IMR-90 (cell line): Measurements from ENCODE around the gene ARID3C. TPM values are rescaled to one million over a fixed set of nuclear protein-coding genes. Genes with fewer than 3 reads are reported as not detected.

Experiments
- ATAC-seq: fragments of 200-7000 bp; cut with Tn5 transposase; 2 replicates; pipeline ENCODE4 v1.9.1; 2020; ENCODE audit warnings: low read depth, mild to moderate bottlenecking, moderate library complexity
- BruUV-seq: library from RNA; stranded (reverse); fragments of 400-500 nt; replicated peaks from 2 replicates; lab custom pipeline; 2021; lab: Mats Ljungman, UMichigan
- CTCF ChIA-PET: fragments of 300-600 bp; formaldehyde crosslinking; extraction: SDS; loops from one replicate; lab custom pipeline; 2021; ENCODE audit warnings: antibody characterized with exemption; lab: Yijun Ruan, JAX
- POLR2A ChIA-PET: fragments of 300-600 bp; sonication (Branson Sonifier 250); formaldehyde crosslinking; loops from one replicate; lab custom pipeline; 2022; ENCODE audit warnings: antibody characterized with exemption; ENCODE audit not compliant: unreplicated experiment; lab: Charles Lee
- DNase-seq: peaks from one replicate; pipeline ENCODE4 v3.0.0; 2013
- H2AFZ ChIP-seq: replicated peaks from 2 replicates; pipeline ENCODE3; 2013; ENCODE audit warnings: low read length, mild to moderate bottlenecking; ENCODE audit not compliant: poor library complexity
- H2AK5ac ChIP-seq: 2 replicates; pipeline ENCODE4 v1.6.1; 2013; ENCODE audit warnings: low read depth, low read length, inconsistent platforms
- H2AK9ac ChIP-seq: replicated peaks from 2 replicates; pipeline ENCODE3; 2013; ENCODE audit warnings: mild to moderate bottlenecking, low read depth, low read length, moderate library complexity; ENCODE audit not compliant: poor library complexity
- H2BK120ac ChIP-seq: 2 replicates; pipeline ENCODE4 v1.6.1; 2013; ENCODE audit warnings: low read depth, low read length, inconsistent platforms
- H2BK15ac ChIP-seq: 3 replicates; pipeline ENCODE4 v1.6.1; 2013; ENCODE audit warnings: low read depth, low read length, inconsistent platforms
- H2BK20ac ChIP-seq: 2 replicates; pipeline ENCODE4 v1.6.1; 2013; ENCODE audit warnings: low read depth, mild to moderate bottlenecking, inconsistent platforms, low read length, moderate library complexity
- H2BK5ac ChIP-seq: 2 replicates; pipeline ENCODE4 v1.6.1; 2013; ENCODE audit warnings: mild to moderate bottlenecking, low read depth, low read length, inconsistent platforms; ENCODE audit not compliant: poor library complexity, severe bottlenecking
- H3K14ac ChIP-seq: replicated peaks from 2 replicates; pipeline ENCODE4 v1.6.1; 2013; ENCODE audit warnings: low read depth, low read length, inconsistent platforms
- H3K18ac ChIP-seq: 2 replicates; pipeline ENCODE4 v1.6.1; 2013; ENCODE audit warnings: low read depth, low read length, control low read depth
- H3K23ac ChIP-seq: 2 replicates; pipeline ENCODE4 v1.6.1; 2013; ENCODE audit warnings: low read depth, low read length, inconsistent platforms
- H3K27ac ChIP-seq: 2 replicates; pipeline ENCODE4 v1.5.1; 2013; ENCODE audit warnings: mild to moderate bottlenecking, control low read depth, low read length; ENCODE audit not compliant: insufficient read depth
- H3K27me3 ChIP-seq: 2 replicates; pipeline ENCODE4 v1.6.1; 2013; ENCODE audit warnings: low read length; ENCODE audit not compliant: control insufficient read depth, insufficient read depth
- H3K36me3 ChIP-seq: 2 replicates; pipeline ENCODE4 v1.6.1; 2013; ENCODE audit warnings: low read length, mixed read lengths; ENCODE audit not compliant: control insufficient read depth, insufficient read depth
- H3K4ac ChIP-seq: 2 replicates; pipeline ENCODE4 v1.6.1; 2013; ENCODE audit warnings: low read depth, low read length, inconsistent platforms
- H3K4me1 ChIP-seq: 2 replicates; pipeline ENCODE4 v1.6.1; 2013; ENCODE audit warnings: low read length, mixed read lengths; ENCODE audit not compliant: control insufficient read depth, insufficient read depth
- H3K4me2 ChIP-seq: 2 replicates; pipeline ENCODE4 v1.6.1; 2013; ENCODE audit warnings: low read depth, mild to moderate bottlenecking, control low read depth, low read length, moderate library complexity
- H3K4me3 ChIP-seq: 2 replicates; pipeline ENCODE4 v1.5.1; 2013; ENCODE audit warnings: low read depth, mild to moderate bottlenecking, control low read depth, low read length, moderate library complexity; ENCODE audit not compliant: insufficient read depth
- H3K56ac ChIP-seq: 2 replicates; pipeline ENCODE4 v1.6.1; 2013; ENCODE audit warnings: low read length, inconsistent platforms; ENCODE audit not compliant: insufficient read depth; ENCODE audit errors: extremely low read depth
- H3K79me1 ChIP-seq, 2 experiments: 2 replicates each; pipeline ENCODE4 v1.6.1; 2013; ENCODE audit warnings: low read length in 2 of 2, inconsistent platforms in 1 of 2, low read depth in 1 of 2
- H3K9ac ChIP-seq: 2 replicates; pipeline ENCODE4 v1.6.1; 2013; ENCODE audit warnings: low read depth, low read length, control low read depth
- H3K9me1 ChIP-seq: 2 replicates; pipeline ENCODE4 v1.6.1; 2013; ENCODE audit warnings: low read length, inconsistent platforms; ENCODE audit not compliant: insufficient read depth
- H3K9me3 ChIP-seq: 2 replicates; pipeline ENCODE4 v1.6.1; 2013; ENCODE audit warnings: low read length; ENCODE audit not compliant: control insufficient read depth, insufficient read depth
- H4K20me1 ChIP-seq: 2 replicates; pipeline ENCODE4 v1.6.1; 2013; ENCODE audit warnings: low read length, inconsistent platforms; ENCODE audit not compliant: insufficient read depth
- H4K5ac ChIP-seq: 2 replicates; pipeline ENCODE4 v1.6.1; 2013; ENCODE audit warnings: mild to moderate bottlenecking, low read depth, low read length, control low read depth
- H4K8ac ChIP-seq, 2 experiments: 2 replicates each; pipeline ENCODE4 v1.6.1; 2013; ENCODE audit warnings: low read depth in 2 of 2, low read length in 2 of 2, control low read depth in 1 of 2, inconsistent platforms in 1 of 2
- H4K91ac ChIP-seq: 2 replicates; pipeline ENCODE4 v1.6.1; 2013; ENCODE audit warnings: low read depth, low read length, inconsistent platforms; ENCODE audit not compliant: insufficient read depth
- BHLHE40 ChIP-seq: fragments of 150-350 bp; IDR thresholded peaks from 2 replicates; pipeline ENCODE4 v1.6.1; 2016; ENCODE audit warnings: mild to moderate bottlenecking, low read depth, low read length
- CEBPB ChIP-seq: IDR thresholded peaks from 2 replicates; pipeline ENCODE4 v1.6.1; 2012; ENCODE audit warnings: low read depth, low read length, improper control_type of control experiment
- CHD1 ChIP-seq: IDR thresholded peaks from 2 replicates; pipeline ENCODE4 v1.6.1; 2012; ENCODE audit warnings: low read depth, low read length, improper control_type of control experiment
- CTCF ChIP-seq: conservative IDR thresholded peaks from 2 replicates; pipeline ENCODE4 v1.5.1; 2012; ENCODE audit warnings: mild to moderate bottlenecking, low read depth, low read length, improper control_type of control experiment
- ELK1 ChIP-seq: fragments of 150-350 bp; IDR thresholded peaks from 2 replicates; pipeline ENCODE4 v1.6.1; 2016; ENCODE audit warnings: low read depth, mild to moderate bottlenecking, low read length, moderate library complexity, borderline replicate concordance
- FOS ChIP-seq: fragments of 150-350 bp; IDR thresholded peaks from 2 replicates; pipeline ENCODE4 v1.6.1; 2016; ENCODE audit warnings: low read depth, low read length
- MAFK ChIP-seq: IDR thresholded peaks from 2 replicates; pipeline ENCODE4 v1.6.1; 2012; ENCODE audit warnings: low read depth, low read length, improper control_type of control experiment
- MAZ ChIP-seq: IDR thresholded peaks from 2 replicates; pipeline ENCODE4 v1.6.1; 2012; ENCODE audit warnings: low read depth, mild to moderate bottlenecking, low read length, improper control_type of control experiment, moderate library complexity, borderline replicate concordance
- MXI1 ChIP-seq: IDR thresholded peaks from 2 replicates; pipeline ENCODE4 v1.6.1; 2012; ENCODE audit warnings: low read depth, mild to moderate bottlenecking, low read length, moderate library complexity, borderline replicate concordance
- NFE2L2 ChIP-seq: fragments of 150-350 bp; IDR thresholded peaks from 2 replicates; pipeline ENCODE4 v1.6.1; 2016; ENCODE audit warnings: low read depth, mild to moderate bottlenecking, low read length
- POLR2A ChIP-seq: IDR thresholded peaks from 2 replicates; pipeline ENCODE4 v1.6.1; 2012; ENCODE audit warnings: mild to moderate bottlenecking, low read depth, low read length
- RCOR1 ChIP-seq: IDR thresholded peaks from 2 replicates; pipeline ENCODE4 v1.6.1; 2012; ENCODE audit warnings: mild to moderate bottlenecking, low read length, improper control_type of control experiment; ENCODE audit not compliant: insufficient replicate concordance
- RFX5 ChIP-seq: IDR thresholded peaks from 2 replicates; pipeline ENCODE4 v1.8.0; 2012; ENCODE audit warnings: low read depth, mild to moderate bottlenecking, low read length, moderate library complexity
- SMC3 ChIP-seq: fragments of 150-350 bp; IDR thresholded peaks from 2 replicates; pipeline ENCODE4 v1.6.1; 2016; ENCODE audit warnings: low read depth, mild to moderate bottlenecking, antibody characterized with exemption, low read length, moderate library complexity
- USF2 ChIP-seq: fragments of 150-350 bp; IDR thresholded peaks from 2 replicates; pipeline ENCODE4 v1.6.1; 2017; ENCODE audit warnings: mild to moderate bottlenecking, antibody characterized with exemption, low read length, low read depth
- WGBS, 2 experiments: methylation state at CpG; one replicate each; pipeline versions ENCODE4 v1.1.5 to v1.1.7; 2013; ENCODE audit warnings: missing lambda C conversion rate in 2 of 2; ENCODE audit not compliant: insufficient read length in 1 of 2; ENCODE audit errors: extremely low coverage in 2 of 2; 5-methylcytosine and 5-hydroxymethylcytosine counted together
- dilution Hi-C: fragments of 300-500 bp; cut with HindIII; formaldehyde crosslinking; loops from one replicate; pipeline ENCODE4 v1.14.3; 2018; ENCODE audit warnings: low sequenced_read_pairs; ENCODE audit not compliant: unreplicated experiment
- in situ Hi-C: fragments of 300-500 bp; cut with MboI; formaldehyde crosslinking; loops from 3 replicates; pipeline ENCODE4 v1.14.3; 2019; ENCODE audit warnings: low sequenced_read_pairs, inconsistent platforms, mixed read lengths
- intact Hi-C: fragments of 100-400 bp; cut with micrococcal nuclease; formaldehyde crosslinking; loops from 2 replicates; pipeline ENCODE4 v1.10.0; 2022
- polyA plus RNA-seq, 3 experiments: library from polyadenylated mRNA; depleted of rRNA; stranded (reverse); fragments of >200 nt; gene quantifications; 2 replicates each; pipeline ENCODE4 v1.2.3, GENCODE V29; 2012; ENCODE audit warnings: low replicate concordance in 1 of 3
- total RNA-seq: library from RNA; depleted of rRNA; stranded (reverse); fragments of >200 nt; gene quantifications from 2 replicates; pipeline ENCODE4 v1.2.3, GENCODE V29; 2012

ARID3C gene
- total and polyA plus RNA-seq, 2 of the 4 experiments (the other 2 are of a cell fraction): 0.07 TPM; not detected in 1

- Histone ChIP-seq H3K27ac (no peak overlapping the region), H2BK15ac (no peak overlapping the region), H3K4me1 (no peaks in the 10 kb centered on the region; the same call in 1 of the 2 replicates), H3K4me3 (no peak overlapping the region), H3K27me3 (peaks cover 95% of the 10 kb centered on the region), H3K36me3 (no peaks in the 10 kb centered on the region), H3K18ac (no peak overlapping the region), H3K9me1 (no peaks in the 10 kb centered on the region; the same call in 1 of the 2 replicates), H2AK5ac (no peak overlapping the region), H4K5ac (no peak overlapping the region), H3K79me1 (no peaks in the 10 kb centered on the region), H3K56ac (no peak overlapping the region), H3K14ac (no peak overlapping the region), H2BK120ac (no peak overlapping the region), H3K9me3 (no peaks in the 10 kb centered on the region), H3K23ac (no peak overlapping the region), H3K4me2 (no peak overlapping the region), H2BK5ac (no peak overlapping the region), H4K20me1 (peaks cover 5% of the 10 kb centered on the region), H4K8ac (no peak overlapping the region), H3K4ac (no peak overlapping the region), H2BK20ac (no peak overlapping the region), H2AFZ (no peak overlapping the region), H2AK9ac (no peak overlapping the region), H3K9ac (no peak overlapping the region), H4K91ac (no peak overlapping the region)
- no peak for TF ChIP-seq CTCF
- TF ChIP-seq MXI1: no peak
- no peak for TF ChIP-seq NFE2L2
- no peak for TF ChIP-seq USF2
- no peak for TF ChIP-seq RFX5
- no peak for TF ChIP-seq SMC3
- TF ChIP-seq CEBPB: no peak
- TF ChIP-seq FOS: no peak
- TF ChIP-seq CHD1: no peak
- no peak for TF ChIP-seq POLR2A
- no peak for TF ChIP-seq ELK1
- TF ChIP-seq MAFK: no peak
- TF ChIP-seq BHLHE40: no peak
- TF ChIP-seq RCOR1: no peak
- no peak for TF ChIP-seq MAZ
- in situ Hi-C loops (no loop called here), dilution Hi-C loops (no loop called here), intact Hi-C loops (no loop called here)
- DNase-seq (no peak), ATAC-seq (no peak)
- WGBS, 2 experiments: 8% methylated on average over 5 of the region's 11 CpGs; no CpG with 5 or more reads in 1 of the 2 experiments
- BruUV-seq: no TSS peak
- ChIA-PET CTCF (no interaction called here), POLR2A (no interaction called here)
These were observed 42.8 kb downstream of the ARID3C start for GRCh38 chr9:34585946-34586669.
